T-helper 2 cell (primary cell): ENCODE measurements around the gene LMO1.
A peak's percentile ranks its signal among the peaks of the same experiment; 100 is the strongest.

Experiments
- DNase-seq, 5 experiments: peaks; one replicate each; pipeline versions ENCODE4 v3.0.0 to v3.0.0-alpha.2; 2012 to 2022

LMO1 gene

DNA sequence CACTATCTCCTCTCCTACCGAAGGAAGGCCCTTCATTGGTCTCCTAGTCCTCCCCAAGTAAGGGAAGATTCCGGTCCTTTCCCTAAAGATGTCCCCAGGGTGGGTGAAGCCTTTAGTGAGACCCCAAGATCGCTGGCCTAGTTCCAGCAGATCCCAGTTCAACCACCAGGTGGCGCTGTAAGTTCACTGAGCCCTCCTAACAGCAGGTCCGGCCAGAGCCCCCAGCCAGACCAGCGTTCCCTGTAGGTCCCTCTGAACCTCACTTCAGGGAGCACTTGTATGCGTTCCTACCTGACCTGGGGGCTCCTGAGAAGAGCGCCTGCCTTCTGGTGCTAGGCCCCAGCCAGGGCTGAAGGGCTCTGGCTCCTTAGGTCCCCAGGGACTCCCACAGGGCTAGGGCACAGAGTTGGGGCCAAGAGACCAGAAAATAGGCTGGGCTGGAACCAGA, 38.1 kb downstream of the LMO1 start:
- DNase-seq: peak in 4 of 5 experiments; percentile 30 to 58 (median 43)

DNA sequence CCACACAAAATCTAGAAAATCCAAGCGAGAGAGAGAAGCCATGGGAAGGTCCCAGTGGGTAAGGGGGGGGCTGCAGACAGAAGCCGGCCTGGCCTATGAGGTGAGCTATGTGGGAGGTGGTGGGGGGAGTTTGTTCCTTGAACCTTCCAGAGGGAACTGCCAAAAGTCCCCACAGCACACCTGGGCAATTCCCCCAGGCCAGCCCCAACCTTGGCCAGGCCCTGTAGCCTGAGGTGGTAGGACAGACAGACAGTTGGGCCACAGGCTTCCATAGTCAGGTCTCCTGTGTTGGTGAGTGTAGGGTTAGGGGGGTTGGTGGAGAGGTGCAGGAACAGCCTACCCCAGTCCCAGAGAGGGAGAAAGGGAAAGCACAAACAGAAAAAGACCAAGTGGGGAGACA, 39.0 kb downstream of the LMO1 start:
- DNase-seq: no peak

DNA sequence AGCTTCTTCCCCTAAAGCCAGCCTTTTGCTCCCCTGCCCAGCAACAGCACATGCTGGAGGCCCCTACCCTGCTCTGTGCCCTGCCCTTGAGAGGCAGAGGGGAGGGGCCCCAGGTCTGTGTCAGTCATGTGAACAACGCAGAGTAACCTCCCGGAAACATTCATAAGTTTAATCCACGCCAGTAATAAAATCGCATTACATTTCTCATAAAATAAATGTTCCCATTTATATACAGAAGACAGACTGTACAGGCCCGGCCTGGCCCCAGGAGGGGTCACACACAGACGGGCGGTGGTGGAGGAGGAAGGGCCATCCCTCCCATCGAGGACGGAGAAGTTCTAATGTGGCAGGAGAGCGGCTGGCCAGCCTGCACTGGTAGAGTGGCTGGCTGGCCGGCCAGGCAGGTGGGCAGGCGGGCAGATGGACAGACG, 39.5 kb downstream of the LMO1 start:
- DNase-seq: no peak

DNA sequence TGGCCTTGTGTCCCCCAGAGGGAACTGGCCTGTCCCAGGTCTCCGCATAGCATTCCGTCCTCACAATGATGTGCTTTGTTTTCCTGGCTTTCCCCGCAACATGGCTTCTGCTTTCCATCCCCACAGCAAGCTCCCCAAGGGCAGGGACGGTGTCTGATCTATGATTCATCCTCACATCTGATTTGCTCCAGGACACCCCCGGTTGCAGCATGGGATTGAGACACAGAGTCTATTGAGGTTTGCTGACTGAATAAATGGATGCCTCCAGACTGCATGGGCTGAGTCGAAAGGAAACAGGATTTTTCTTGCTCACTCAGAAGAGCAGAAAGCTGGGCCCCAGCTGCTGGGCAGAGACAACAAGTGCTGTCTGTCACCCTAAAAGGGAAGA, 40.2 kb downstream of the LMO1 start:
- DNase-seq: no peak

DNA sequence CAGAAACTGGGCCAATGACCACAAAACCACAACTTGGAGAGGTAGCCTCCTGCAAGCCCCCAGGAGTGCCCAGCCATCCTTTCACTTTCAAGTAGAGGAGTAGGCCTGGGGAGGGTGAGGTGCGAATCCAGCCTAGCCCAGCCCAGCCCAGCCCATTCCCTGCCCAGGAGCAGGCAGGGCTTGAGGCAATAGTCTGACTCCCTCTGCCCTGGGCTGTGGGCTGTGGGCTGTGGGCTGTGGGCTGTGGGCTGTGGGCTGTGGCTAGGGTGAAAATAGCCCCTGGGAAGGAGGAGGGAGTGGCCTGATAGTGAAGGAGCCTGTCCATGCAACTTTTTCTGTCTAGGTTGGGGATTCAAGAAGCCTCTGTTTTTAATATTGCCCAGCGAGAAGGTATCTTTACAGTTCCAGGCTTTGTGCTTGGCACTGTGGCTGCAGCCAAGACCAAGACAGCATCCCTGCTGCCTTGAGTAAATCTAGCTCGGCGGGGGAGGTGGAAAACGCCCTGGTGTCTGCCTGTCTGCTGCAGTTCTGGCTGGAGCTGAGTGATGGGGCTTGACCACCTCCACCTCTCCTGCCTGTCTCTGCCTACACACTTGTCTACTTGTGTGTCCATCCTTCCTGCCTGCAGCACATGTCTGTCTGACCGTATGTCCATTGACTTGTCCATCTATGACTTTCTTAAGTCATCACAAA, 40.7 kb downstream of the LMO1 start:
- DNase-seq: no peak

DNA sequence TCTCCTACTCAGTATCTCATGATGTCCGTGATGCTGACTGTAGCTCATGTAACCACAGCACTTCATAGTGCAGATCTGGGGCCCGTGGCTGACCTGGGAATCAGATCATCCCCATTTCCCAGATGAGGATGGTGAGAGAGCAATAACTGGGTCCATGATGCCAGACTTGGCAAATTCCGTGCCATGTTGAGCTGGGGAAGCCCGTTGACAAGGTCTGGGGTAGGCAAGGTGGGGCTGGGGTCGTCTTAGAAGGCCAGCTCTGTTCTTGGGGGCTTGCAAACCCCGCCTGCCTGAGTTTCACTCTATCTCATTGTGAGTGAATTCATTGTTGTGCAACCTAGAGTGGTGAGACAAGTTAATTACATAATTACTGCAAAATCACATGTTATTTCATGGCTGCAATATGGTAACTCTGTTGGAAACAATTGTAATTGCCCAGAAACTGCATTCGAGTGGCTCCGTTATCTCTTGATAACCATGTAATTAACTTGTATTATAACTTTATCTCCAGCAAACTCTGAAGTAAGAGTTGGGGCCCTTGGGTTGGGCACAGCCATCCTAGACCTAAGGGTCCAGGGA, 41.7 kb downstream of the LMO1 start:
- DNase-seq: no peak

DNA sequence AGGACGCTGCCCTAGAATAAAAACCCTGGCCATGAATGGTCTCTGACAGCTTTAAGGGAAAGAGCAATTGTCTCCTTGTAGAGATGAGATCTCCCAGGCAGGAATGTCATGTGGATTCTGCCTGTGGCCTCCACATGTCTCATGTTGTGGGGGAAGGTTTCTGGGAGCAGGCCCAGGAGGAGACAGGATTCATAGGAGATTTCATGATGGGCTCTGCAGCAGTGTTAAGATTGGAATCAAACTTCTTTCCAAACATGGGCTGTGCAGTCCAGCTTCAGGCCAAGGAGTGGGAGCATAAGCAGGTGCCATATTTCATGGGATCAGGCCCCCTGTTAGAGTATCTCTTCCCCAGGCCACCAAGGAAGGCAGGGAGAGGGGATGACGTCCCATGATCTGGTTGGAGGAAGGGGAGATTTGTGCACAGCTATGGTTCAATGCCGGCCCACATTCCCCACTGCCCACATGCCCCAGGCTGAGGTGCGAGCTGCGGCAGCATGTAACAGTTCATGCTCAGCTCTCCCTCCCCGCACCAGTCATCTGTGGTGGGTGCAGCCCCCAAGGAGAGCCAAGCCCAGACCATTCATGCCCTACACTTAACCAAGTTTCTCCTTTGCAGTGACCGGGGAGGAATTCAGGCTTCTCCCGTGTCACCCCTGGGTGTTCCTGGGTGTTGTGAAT, 42.5 kb downstream of the LMO1 start:
- no peak for DNase-seq

DNA sequence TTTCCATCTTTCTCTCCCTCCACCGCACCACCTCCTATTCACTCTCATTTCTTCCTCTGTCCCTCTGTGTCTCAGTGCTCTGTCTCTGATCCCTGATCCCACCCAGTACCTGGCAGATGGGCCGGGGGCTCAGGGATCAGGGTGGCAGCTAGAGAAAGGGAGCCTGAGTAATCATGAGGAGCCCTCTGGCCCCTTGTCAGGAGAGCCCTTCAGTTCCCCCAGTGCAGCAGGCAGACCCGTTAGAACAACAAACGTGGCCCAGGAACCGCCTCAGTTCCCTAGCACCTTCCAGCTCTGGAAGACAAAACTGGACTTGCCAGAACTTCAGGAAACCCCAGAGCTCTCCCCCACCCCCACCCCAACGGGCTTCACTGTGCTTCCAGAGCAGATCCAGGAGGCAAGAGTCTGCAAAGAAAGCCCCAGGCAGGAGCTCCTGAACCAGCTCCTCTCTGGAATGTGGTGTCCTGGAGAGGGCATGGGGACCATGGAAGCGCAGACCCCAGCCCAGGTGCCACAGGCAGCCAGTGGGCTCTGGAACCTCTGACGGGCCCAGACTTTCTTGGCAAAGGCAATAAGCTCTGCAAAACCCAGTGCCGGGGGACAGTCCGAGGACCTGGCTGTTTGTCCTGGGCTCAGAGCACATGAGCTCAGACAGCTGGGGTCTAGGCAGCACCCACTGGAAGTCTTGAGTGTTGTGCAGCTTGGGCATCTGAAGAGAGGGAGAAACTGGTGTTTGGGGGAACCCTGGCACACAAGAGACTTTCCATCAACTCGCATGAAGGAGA, 43.2 kb downstream of the LMO1 start:
- no peak for DNase-seq

DNA sequence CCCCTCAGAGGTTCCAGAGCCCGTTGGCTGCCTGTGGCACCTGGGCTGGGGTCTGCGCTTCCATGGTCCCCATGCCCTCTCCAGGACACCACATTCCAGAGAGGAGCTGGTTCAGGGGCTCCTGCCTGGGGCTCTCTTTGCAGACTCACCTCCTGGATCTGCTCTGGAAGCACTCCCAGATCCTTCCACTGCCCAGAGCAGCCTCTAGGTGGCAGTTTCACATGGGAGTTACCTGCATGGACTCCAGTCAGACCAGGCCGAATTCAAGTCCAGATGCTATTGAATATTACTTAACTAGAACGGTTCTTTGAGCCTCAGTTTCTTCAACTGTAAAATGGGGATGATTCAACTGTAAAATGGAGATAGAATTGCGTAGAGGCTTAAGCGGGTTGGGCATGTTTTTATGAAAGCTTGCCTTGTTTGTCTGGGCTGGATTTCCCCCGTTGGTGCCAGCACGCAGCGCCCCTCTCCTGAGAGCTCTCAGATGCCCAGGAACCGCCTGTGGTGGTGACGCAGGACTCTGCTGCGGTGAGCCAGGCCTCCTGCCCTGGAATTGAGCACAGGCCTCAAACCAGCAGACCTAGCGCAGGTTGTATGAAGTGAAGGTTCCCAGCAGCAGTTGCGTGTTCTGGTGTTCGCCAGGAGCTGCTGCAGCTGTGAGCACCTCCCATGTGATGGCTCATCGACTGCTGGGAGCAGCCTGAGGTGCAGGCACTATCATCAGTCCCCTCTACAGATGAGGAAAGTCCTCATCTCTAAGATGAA, 44.2 kb downstream of the LMO1 start:
- DNase-seq: no peak

DNA sequence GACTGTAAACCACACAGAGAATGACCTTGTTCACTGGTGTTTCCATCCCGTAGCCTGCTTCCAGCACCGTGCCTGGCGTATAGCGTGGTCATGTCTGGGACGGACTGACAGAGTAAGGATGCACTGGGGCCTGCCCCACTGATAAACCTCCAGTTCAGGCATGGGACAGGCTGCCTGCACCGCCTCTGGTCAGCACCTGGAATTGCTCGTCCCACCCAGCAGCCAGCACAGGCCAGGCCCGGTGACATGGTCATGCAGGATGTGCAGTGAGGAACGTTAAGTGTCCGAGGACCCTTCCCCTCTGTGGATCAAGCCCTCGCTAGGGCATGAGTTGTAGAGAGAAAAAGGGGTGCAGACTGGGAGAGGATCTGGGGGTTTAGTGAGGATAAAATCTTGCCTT, 44.8 kb downstream of the LMO1 start:
- no peak for DNase-seq

DNA sequence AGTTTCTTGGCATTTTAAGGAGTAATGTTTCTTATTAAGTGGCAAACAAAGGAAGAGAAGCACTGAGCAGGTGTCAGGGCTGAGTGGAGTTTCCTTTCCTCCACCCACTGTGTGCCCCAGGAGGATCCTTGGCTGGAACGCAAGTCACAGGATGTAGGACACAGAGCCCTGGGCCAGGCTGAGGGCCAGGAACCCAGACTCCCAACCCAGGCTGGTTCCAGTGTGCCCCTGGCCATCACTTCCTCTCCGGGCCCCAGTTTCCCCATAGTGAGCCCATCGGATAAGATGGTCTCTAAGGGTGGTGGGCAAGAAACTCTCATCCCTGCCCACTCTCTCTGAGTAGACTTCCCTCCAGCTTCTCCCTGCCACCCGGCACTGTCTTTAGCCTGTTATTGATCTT, 45.3 kb downstream of the LMO1 start:
- no peak for DNase-seq

DNA sequence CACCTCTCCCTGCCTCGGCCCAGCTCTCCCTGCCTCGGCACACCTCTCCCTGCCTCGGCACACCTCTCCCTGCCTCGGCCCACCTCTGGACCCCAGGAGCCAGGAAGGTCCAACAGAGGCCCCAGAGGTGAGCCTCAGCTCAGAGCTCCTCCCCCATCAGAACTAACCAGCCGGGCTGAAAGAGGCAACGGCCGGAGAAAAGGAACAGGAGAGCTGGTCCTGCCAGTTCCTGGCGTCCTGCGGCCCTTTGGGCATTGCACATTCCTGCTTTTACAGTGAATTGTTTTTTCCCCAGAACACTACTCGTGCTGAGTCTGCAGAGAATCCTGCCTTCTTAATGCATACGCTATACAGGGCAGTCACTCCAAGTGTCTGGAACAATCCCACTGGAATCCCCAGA, 45.8 kb downstream of the LMO1 start:
- DNase-seq: no peak

DNA sequence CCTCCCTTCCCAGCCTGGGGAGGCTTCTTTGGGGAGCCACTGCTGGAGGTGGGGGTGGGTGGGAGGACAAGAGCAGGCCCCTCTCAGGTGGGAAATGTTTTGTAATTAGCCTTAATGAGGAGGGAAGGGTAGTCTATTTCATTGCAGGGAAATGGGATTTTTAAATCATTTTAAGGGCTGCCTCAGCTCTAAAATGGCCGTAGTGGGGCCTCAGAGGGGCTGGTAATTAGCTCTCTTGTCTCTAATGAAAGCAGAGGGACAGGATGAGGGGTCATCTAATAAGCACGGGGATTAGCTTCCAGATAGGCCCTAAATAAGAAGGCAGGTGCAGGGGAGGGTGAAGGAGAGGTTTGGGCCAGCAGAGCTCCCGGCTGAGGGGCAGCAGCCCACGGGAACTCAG, 46.5 kb downstream of the LMO1 start:
- no peak for DNase-seq

DNA sequence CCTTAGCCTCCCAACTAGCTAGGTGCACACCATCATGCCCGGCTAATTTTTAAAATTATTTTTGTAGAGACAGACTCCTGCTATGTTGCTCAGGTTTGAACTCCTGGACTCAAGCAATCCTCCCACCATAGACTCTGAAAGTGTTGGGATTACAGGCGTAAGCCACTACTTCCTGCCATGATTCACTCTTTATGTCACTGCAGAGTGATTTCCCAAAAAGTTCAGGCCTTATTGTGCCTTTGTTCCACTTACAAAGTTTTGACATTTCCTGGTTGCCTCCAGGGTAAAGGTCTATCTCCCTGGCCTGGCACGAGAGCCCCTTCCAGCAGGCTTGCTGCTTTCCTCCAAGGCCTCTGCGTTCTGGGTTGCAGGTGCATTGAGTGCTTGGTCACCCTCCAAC, 50.3 kb downstream of the LMO1 start:
- no peak for DNase-seq

DNA sequence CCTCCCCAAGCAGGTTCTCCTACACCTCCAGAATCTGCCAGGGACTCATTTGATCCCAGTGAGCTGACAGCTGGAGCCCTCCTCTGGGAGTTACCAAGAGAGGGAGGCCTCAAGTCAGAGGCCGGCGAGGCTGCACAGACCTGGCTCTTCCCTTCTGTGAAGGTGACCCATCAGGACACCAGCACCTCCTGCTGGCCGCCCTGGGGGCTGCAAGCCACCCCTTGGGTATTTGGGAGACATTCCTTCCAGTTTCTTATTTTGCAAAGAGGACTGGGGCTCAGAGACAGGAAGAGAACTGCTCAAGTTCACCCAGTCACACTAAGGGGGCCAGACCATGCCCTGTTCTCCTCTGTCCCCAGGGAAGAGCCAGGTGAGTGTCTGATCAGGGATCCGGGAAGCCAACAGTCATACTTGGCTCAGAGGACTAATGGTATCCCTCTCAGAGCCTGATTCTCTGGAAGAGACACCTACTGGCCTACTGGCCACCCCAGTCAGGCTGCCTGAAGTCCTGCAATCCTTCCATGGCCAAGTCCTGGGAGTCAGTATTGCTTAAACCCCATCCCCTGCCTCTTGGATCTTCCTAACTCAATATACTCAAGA, 54.4 kb downstream of the LMO1 start:
- DNase-seq: peak in 1 of 5 experiments; percentile 7

DNA sequence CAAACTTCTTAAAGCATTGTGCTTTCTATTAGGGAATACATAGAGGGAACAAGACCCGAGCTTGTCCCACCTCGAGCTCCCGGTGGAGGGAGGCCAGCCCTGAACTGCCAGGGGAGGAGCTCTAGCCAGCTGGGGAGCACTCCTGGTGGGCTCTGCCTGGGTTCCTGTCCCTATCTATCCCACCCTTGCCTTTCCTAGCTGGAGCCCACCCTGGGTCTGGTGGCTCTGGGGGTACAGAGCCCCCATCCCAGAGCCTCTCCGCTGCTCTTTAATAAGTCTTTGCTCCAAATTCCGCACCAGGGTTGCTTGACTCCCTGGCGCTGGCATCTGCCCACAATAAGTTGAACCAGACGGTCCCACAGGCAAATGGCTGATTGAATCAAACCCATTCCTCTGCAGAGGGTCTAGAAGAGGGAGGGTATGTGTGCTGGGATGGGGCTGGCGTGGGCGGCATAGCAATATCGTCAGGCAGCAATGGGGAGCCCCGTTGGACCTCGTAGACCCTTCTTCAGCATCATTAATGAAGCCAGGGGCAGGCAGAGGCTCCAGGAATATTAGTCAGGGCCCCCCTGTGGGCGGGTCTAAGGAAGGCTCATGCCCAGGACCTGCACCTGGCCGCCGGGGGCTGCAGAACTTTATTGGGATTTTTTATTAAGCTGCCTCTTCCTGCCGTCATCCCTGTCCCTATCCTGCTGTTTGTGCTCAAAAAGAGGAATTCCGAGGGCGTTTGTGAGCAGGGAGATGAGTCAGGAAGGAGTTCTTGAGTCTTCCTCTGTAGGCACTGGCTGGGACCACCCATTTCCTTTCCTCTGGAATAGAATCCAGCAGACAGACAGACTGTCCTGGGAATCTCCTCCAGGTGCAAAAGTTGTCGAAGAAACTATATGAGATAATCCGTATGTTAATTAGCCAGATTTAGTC, 56.3 kb downstream of the LMO1 start:
- DNase-seq: no peak

DNA sequence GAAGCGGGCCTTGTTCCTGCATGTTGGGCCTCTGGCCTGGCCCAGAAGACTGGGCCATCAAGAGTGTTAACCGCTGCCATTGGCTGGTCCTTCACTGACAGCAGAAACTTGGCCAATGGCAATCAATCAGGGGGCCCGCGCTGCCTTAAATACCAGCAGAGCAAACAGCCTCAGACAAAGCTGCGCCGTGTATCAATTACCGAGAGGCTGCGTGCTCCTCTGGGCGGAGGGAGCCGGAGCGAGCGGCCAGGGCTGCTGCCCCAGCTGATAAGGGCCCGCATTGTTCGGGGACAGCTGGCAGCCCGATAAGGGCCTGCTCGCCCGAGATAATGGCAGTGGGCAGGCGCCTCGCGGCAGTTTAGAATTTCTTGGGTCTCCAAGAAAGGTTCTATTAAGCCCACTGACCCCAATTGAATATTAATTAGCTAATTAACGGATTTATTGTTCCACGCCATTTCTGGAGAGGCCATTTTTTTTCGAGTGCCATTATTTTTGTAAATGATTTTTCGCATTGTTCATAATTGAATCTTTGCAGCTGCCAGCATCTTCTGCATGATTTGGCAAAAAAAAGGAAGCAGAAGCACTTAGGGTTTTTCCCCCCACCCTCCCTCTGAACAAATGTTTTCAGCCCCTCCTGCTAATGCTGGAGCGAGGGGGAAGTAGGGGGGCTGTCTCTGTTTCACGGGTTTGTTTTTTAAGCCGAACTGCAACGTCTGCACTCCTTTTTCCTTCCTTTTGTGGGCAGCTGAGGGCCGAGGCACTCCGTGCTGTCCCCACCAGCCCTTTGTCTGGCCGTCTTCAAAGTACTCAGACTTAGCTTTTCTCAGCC, 57.2 kb downstream of the LMO1 start:
- no peak for DNase-seq

DNA sequence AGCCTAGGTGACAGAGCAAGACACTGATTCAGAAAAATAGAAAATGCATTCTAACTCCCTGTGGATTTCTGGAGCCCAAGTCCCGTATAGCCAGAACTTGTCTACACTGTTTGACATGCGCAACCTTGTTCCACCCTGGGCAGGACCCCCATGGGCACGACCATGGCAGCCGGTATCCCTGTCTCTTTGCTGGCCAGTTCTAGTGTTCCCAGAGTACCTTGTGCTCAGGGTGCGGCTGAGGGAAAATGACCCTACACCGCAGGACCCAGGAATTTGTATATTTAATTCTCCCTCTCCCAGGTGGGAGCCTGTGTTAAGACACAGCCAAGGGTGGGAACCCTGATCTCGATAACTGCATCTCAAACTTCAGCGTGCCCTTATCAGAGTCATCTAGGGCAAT, 58.1 kb downstream of the LMO1 start:
- no peak for DNase-seq

DNA sequence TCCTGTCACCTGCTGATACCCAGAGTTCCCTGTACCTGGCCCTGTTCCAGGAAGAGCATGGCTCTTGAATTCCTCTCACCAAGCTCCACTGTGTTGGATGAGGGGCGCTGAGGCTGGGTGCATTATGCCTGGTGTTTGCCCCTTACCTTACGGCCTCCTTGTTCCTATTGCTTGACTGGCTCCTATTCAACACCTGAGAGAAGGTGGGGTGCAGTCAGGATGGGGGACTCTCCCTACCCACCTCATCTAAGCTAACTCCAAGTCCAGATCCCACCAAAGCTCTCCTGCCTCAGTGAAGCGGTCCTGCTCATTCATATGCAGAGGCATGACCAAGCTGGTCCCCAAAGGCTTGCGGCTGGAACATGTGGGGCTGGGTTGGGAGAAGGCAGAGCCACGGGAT, 59.1 kb downstream of the LMO1 start:
- no peak for DNase-seq

DNA sequence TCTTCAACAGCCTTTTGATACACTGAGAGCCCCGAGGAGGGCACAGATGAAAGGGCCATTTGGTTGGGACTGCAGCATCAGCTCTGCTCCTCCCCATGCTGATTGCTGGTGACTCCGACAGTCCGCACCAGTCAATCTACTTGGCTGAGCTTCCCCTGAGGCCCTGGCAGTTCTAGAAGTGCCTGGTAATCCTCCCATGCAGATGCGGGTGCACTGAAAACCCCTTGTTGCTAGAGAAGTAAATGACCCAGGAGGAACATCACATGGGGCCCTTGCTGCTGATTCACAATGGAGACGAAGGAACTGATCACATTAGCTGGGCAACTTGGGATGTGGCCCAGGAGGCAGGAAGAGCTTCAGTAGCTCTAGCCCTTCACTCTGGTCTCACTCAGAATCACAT, 59.7 kb downstream of the LMO1 start:
- no peak for DNase-seq
